Measurements from ENCODE around the gene DCLK2.

Gene DCLK2

DNA sequence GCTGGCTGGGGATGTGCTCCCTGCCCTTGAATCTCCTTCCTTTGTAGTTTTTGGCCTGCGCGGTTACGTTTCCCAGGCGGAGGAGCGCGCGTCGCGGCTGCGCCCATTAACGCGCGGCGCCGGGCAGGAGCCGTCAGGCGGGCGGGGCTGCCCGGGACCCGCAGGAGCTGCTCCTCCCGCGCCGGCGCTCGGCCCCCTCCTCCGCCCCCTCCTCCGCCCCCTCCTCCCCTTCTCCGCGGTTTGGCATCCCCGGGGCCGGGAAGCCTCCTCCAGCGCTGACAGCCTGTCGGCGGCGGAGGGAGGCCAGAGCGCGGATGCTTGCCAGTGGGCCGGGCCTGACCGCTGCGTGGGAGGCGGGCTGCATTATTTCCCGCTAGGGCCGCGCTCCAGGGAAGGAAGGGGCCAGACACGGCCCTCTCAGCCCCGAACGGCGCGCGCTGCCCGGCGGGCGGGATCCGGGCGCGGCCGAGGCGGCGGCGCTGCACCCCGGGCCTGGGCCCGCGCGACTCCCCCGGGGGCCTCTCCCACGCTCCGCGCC lies at the start of gene DCLK2:
Gene DCLK2, plus strand, starts transcription at position 405 of the 538 bp plus-strand sequence. CDS start 583 bp downstream, outside the sequence.
- H3K9me3 Mint-ChIP-seq: no peaks in the 10 kb centered on the region
- peaks cover 10% of the 10 kb centered on the region for H3K4me1 Mint-ChIP-seq (ENCODE audit: low read depth)
- no peaks in the 10 kb centered on the region for H3K36me3 Mint-ChIP-seq (ENCODE audit: low read depth)
- H3K27ac Mint-ChIP-seq: no peak within 1 kb of the TSS
- H3K27me3 Mint-ChIP-seq: peaks cover 51% of the 10 kb centered on the region
- peak within 1 kb of the TSS; percentile 61 for H3K4me3 Mint-ChIP-seq

DNA sequence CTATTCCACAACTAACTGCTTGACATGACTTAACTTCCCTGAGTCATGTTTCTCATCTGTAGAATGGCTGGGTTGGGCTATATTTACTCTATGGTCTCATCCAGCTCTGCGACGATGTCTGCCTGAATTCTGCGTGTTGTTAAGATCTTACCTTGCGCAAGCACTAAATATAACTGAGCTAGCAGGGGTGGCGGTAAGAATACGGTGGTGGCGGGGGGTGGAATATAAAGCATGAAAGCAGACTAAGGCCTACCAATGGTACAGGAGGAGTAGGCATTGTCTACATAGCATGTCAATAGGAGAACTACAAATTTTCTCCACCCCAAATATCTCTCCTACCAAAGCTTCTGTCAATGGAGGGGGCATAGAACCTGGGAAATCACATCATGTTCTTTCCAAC lies 45.7 kb upstream of the DCLK2 start:
- no peak overlapping the region for H3K27ac Mint-ChIP-seq
- H3K4me3 Mint-ChIP-seq: no peak overlapping the region
- peaks cover 14% of the 10 kb centered on the region for H3K27me3 Mint-ChIP-seq
- H3K9me3 Mint-ChIP-seq: peaks cover 4% of the 10 kb centered on the region
- no peaks in the 10 kb centered on the region for H3K36me3 Mint-ChIP-seq (ENCODE audit: low read depth)
- H3K4me1 Mint-ChIP-seq (ENCODE audit: low read depth): no peaks in the 10 kb centered on the region

GRCh38 chr4:150033081-150033480 lies 45.2 kb upstream of the DCLK2 start:
- H3K36me3 Mint-ChIP-seq (ENCODE audit: low read depth): no peaks in the 10 kb centered on the region
- H3K27ac Mint-ChIP-seq: no peak overlapping the region
- no peak overlapping the region for H3K4me3 Mint-ChIP-seq
- H3K4me1 Mint-ChIP-seq (ENCODE audit: low read depth): no peaks in the 10 kb centered on the region
- peaks cover 14% of the 10 kb centered on the region for H3K27me3 Mint-ChIP-seq
- H3K9me3 Mint-ChIP-seq: no peaks in the 10 kb centered on the region

GRCh38 chr4:150033901-150034300 lies 44.3 kb upstream of the DCLK2 start:
- Mint-ChIP-seq H3K9me3 (no peaks in the 10 kb centered on the region), H3K4me3 (no peak overlapping the region), H3K27me3 (peaks cover 14% of the 10 kb centered on the region), H3K4me1 (ENCODE audit: low read depth) (no peaks in the 10 kb centered on the region), H3K36me3 (ENCODE audit: low read depth) (no peaks in the 10 kb centered on the region), H3K27ac (no peak overlapping the region)

- no peaks in the 10 kb centered on the region for H3K9me3 Mint-ChIP-seq
- no peak overlapping the region for H3K4me3 Mint-ChIP-seq
- H3K27me3 Mint-ChIP-seq: peaks cover 13% of the 10 kb centered on the region
- peaks cover 9% of the 10 kb centered on the region for H3K4me1 Mint-ChIP-seq (ENCODE audit: low read depth)
- H3K27ac Mint-ChIP-seq: no peak overlapping the region
- no peaks in the 10 kb centered on the region for H3K36me3 Mint-ChIP-seq (ENCODE audit: low read depth)
Observed at GRCh38 chr4:150037251-150037856, 40.9 kb upstream of the DCLK2 start.

DNA sequence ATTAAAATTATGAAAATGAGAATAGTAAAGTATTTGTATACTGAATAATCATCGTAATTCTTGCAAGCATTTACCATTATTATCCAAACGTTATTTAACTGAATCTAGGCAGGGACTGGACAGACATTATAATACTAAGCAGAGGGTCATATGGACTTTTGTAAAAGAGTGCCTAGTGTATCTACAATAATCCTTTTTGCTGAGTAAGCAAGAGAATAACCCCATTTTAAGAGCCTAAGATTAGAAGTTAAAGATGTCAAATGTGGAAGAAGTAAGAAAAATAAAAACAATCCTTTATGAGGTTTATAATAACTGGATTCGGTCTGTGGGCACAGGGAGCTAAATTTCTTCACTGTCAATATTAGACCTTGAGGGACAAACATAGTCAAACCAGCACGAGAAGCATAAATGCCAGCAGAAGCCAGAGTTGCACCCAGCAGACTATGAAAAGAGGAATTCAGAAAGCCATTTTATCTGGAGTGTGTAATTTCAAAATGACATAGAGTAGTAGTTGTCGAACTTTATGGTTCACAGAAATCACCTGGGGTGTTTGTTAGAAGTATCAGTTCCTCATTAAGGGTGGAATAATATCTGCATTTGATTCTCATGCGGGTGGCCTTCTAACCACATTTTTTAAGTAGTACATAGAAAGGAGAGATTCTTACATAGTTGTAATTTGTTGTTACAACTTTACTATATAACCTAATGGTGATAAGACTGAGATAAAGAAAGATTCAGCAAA lies 39.7 kb upstream of the DCLK2 start:
- Mint-ChIP-seq H3K27me3 (peaks cover 8% of the 10 kb centered on the region), H3K9me3 (no peaks in the 10 kb centered on the region), H3K4me3 (no peak overlapping the region), H3K4me1 (ENCODE audit: low read depth) (peaks cover 9% of the 10 kb centered on the region), H3K36me3 (ENCODE audit: low read depth) (no peaks in the 10 kb centered on the region), H3K27ac (no peak overlapping the region)

DNA sequence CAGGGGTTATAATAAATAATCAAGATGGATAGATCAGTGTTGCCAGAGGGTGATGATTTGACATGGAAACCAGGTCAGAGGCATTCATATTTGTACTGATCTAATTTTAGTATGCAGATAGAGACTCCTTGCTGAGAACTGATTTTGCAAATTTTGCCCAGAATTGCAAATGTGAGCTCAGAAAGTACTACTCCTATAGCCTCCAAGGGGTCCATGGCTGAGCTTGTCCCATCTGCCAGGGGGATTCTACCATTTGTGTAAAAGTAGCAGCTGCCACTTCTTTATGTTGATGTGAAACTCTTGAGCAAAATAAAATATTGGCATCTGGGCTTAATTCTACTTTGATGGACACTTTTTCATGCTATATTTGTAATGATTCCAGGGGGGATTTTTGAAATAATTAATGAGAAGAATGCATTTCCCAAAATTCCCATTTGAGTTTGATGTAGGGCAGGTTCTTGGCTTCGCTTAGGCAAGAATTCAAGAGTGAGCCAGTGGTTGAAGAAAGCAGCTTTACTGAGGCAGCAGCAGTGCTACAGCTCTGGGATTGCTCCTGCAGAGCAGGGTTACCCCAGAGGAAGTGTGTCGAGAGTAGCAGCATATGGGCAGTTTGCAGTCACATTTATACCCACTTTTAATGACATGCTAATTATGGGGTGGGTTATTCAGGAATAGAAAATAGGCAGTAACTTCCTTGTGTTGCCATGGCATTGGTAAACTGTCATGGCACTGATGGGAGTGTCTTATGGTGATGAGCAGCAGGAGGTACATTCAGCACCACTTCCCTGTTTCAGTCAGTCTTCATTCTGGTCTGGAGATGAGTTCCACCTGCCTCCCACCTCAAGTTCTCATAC lies 38.7 kb upstream of the DCLK2 start:
- Mint-ChIP-seq H3K4me1 (ENCODE audit: low read depth) (peaks cover 9% of the 10 kb centered on the region), H3K36me3 (ENCODE audit: low read depth) (no peaks in the 10 kb centered on the region), H3K27ac (no peak overlapping the region), H3K27me3 (peaks cover 6% of the 10 kb centered on the region), H3K4me3 (no peak overlapping the region), H3K9me3 (no peaks in the 10 kb centered on the region)

GRCh38 chr4:150044517-150044916 lies 33.7 kb upstream of the DCLK2 start:
- no peak overlapping the region for H3K27ac Mint-ChIP-seq
- no peaks in the 10 kb centered on the region for H3K36me3 Mint-ChIP-seq (ENCODE audit: low read depth)
- peaks cover 6% of the 10 kb centered on the region for H3K4me1 Mint-ChIP-seq (ENCODE audit: low read depth)
- no peak overlapping the region for H3K4me3 Mint-ChIP-seq
- no peaks in the 10 kb centered on the region for H3K9me3 Mint-ChIP-seq
- peaks cover 13% of the 10 kb centered on the region for H3K27me3 Mint-ChIP-seq

DNA sequence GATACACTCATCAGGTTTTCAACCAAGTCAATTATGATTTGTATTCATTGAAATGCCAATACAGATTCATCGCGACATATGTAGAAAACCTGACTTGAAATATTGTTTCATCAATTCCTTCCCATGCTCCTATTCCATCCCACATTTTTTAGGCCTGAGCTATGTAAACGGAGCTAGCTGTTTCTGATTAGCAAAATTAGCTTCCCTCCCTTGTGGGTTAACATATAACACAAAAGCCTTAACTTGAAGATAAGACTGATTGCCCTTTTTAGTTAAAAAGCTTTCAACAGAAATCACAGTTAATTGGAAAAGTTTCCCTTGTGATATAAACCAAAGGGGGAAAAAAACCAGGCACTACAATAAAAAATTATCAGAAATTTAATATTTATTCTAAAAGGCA lies 32.8 kb upstream of the DCLK2 start:
- H3K4me3 Mint-ChIP-seq: no peak overlapping the region
- H3K4me1 Mint-ChIP-seq (ENCODE audit: low read depth): no peaks in the 10 kb centered on the region
- H3K27me3 Mint-ChIP-seq: peaks cover 13% of the 10 kb centered on the region
- H3K36me3 Mint-ChIP-seq (ENCODE audit: low read depth): no peaks in the 10 kb centered on the region
- no peak overlapping the region for H3K27ac Mint-ChIP-seq
- H3K9me3 Mint-ChIP-seq: no peaks in the 10 kb centered on the region

- no peaks in the 10 kb centered on the region for H3K36me3 Mint-ChIP-seq (ENCODE audit: low read depth)
- no peaks in the 10 kb centered on the region for H3K9me3 Mint-ChIP-seq
- H3K4me1 Mint-ChIP-seq (ENCODE audit: low read depth): no peaks in the 10 kb centered on the region
- peaks cover 12% of the 10 kb centered on the region for H3K27me3 Mint-ChIP-seq
- H3K27ac Mint-ChIP-seq: no peak overlapping the region
- H3K4me3 Mint-ChIP-seq: no peak overlapping the region
Observed at GRCh38 chr4:150046728-150047217, 31.5 kb upstream of the DCLK2 start.

GRCh38 chr4:150047546-150047945 lies 30.7 kb upstream of the DCLK2 start:
- Mint-ChIP-seq H3K4me1 (ENCODE audit: low read depth) (no peaks in the 10 kb centered on the region), H3K27me3 (peaks cover 9% of the 10 kb centered on the region), H3K9me3 (no peaks in the 10 kb centered on the region), H3K36me3 (ENCODE audit: low read depth) (no peaks in the 10 kb centered on the region), H3K4me3 (no peak overlapping the region), H3K27ac (no peak overlapping the region)

DNA sequence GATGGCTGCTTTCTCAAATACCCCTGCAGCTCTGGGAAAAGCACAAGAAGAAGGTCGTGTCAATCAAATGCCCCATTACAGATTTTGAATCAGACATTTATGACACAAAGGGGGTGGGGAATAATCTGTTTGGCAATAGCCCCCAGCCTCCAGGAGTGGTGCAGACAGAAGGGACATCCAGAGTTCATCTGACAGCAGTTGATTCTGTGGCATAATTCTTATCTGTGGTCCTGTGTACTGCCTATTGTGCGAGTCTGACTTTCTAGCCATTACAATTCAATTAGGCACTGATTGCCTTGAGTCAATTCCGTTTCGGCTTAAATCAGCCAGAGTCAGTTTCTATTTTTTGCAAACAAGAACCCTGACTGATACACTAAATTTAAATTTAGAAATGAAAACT lies 28.6 kb upstream of the DCLK2 start:
- Mint-ChIP-seq H3K27ac (no peak overlapping the region), H3K4me3 (no peak overlapping the region), H3K4me1 (ENCODE audit: low read depth) (no peaks in the 10 kb centered on the region), H3K36me3 (ENCODE audit: low read depth) (no peaks in the 10 kb centered on the region), H3K9me3 (no peaks in the 10 kb centered on the region), H3K27me3 (peaks cover 8% of the 10 kb centered on the region)

- no peak overlapping the region for H3K4me3 Mint-ChIP-seq
- no peaks in the 10 kb centered on the region for H3K4me1 Mint-ChIP-seq (ENCODE audit: low read depth)
- H3K27me3 Mint-ChIP-seq: peaks cover 7% of the 10 kb centered on the region
- no peaks in the 10 kb centered on the region for H3K9me3 Mint-ChIP-seq
- no peaks in the 10 kb centered on the region for H3K36me3 Mint-ChIP-seq (ENCODE audit: low read depth)
- H3K27ac Mint-ChIP-seq: no peak overlapping the region
Observed at GRCh38 chr4:150050566-150050965, 27.7 kb upstream of the DCLK2 start.

- no peaks in the 10 kb centered on the region for H3K4me1 Mint-ChIP-seq (ENCODE audit: low read depth)
- no peaks in the 10 kb centered on the region for H3K36me3 Mint-ChIP-seq (ENCODE audit: low read depth)
- peaks cover 4% of the 10 kb centered on the region for H3K9me3 Mint-ChIP-seq
- no peak overlapping the region for H3K27ac Mint-ChIP-seq
- H3K27me3 Mint-ChIP-seq: peaks cover 7% of the 10 kb centered on the region
- no peak overlapping the region for H3K4me3 Mint-ChIP-seq
Observed at GRCh38 chr4:150051111-150051510, 27.1 kb upstream of the DCLK2 start.

- no peaks in the 10 kb centered on the region for H3K4me1 Mint-ChIP-seq (ENCODE audit: low read depth)
- no peak overlapping the region for H3K27ac Mint-ChIP-seq
- H3K27me3 Mint-ChIP-seq: peaks cover 13% of the 10 kb centered on the region
- H3K9me3 Mint-ChIP-seq: peaks cover 8% of the 10 kb centered on the region
- H3K36me3 Mint-ChIP-seq (ENCODE audit: low read depth): no peaks in the 10 kb centered on the region
- no peak overlapping the region for H3K4me3 Mint-ChIP-seq
Observed at GRCh38 chr4:150055467-150055866, 22.8 kb upstream of the DCLK2 start.

All from stimulated activated naive CD8-positive, alpha-beta T cell treated with anti-CD3 and anti-CD28 coated beads, Interleukin-15, Interleukin-2, amounts not matched to agents 100 ng/mL and 50 ng/mL, for 24 hours (primary cell).